ENCODE measurements around the gene FTSJ1.

DNA sequence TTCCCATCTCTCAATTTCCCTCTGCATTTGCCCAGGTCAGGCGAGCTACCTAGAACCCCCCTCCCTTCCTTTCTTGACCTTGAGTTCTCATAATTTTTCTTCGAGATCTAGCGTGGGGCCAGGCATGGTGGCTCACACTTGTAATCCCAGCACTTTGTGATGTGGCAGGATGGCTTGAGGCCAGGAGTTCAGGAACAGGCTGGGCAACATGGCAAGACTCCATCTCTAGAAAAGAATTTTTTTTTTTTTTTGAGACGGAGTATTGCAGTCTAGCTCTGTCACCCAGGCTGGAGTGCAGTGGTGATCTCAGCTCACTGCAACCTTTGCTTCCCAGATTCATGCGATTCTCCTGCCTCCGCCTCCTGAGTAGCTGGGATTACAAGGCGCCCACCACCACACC lies 28.3 kb downstream of the FTSJ1 start:
- TF ChIP-seq, protein P1, sequence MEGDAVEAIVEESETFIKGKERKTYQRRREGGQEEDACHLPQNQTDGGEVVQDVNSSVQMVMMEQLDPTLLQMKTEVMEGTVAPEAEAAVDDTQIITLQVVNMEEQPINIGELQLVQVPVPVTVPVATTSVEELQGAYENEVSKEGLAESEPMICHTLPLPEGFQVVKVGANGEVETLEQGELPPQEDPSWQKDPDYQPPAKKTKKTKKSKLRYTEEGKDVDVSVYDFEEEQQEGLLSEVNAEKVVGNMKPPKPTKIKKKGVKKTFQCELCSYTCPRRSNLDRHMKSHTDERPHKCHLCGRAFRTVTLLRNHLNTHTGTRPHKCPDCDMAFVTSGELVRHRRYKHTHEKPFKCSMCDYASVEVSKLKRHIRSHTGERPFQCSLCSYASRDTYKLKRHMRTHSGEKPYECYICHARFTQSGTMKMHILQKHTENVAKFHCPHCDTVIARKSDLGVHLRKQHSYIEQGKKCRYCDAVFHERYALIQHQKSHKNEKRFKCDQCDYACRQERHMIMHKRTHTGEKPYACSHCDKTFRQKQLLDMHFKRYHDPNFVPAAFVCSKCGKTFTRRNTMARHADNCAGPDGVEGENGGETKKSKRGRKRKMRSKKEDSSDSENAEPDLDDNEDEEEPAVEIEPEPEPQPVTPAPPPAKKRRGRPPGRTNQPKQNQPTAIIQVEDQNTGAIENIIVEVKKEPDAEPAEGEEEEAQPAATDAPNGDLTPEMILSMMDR (conservative IDR thresholded peaks at IDR 0.05; ENCODE audit: low read length) = no peak
- no peak for TF ChIP-seq EZH2phosphoT487 (IDR thresholded peaks at IDR 0.05; ENCODE audit: borderline replicate concordance)
